ENCODE results near the gene MAPK7.

Gene MAPK7

GRCh38 chr17:19378416-19379360, at the start of gene MAPK7:
Gene MAPK7, plus strand, starts transcription at chr17:19378498. Its CDS starts 403 bp downstream, at chr17:19378901.
- no peak for DNase-seq

GRCh38 chr17:19329136-19329535, 49.2 kb upstream of the MAPK7 start:
- DNase-seq: no peak

- DNase-seq: no peak
Observed at GRCh38 chr17:19329839-19330238, 48.5 kb upstream of the MAPK7 start.

- no peak for DNase-seq
Observed at GRCh38 chr17:19330271-19330670, 48.0 kb upstream of the MAPK7 start.

- DNase-seq: no peak
Observed at GRCh38 chr17:19331134-19331533, 47.2 kb upstream of the MAPK7 start.

- DNase-seq: no peak
Observed at GRCh38 chr17:19331543-19332245, 46.6 kb upstream of the MAPK7 start.

GRCh38 chr17:19332371-19333131, 45.7 kb upstream of the MAPK7 start:
- no peak for DNase-seq

- no peak for DNase-seq
Observed at GRCh38 chr17:19333132-19333440, 45.2 kb upstream of the MAPK7 start.

- no peak for DNase-seq
Observed at GRCh38 chr17:19333736-19334290, 44.5 kb upstream of the MAPK7 start.

GRCh38 chr17:19334331-19334730, 44.0 kb upstream of the MAPK7 start:
- no peak for DNase-seq

GRCh38 chr17:19335951-19336631, 42.2 kb upstream of the MAPK7 start:
- no peak for DNase-seq

GRCh38 chr17:19336938-19337711, 41.2 kb upstream of the MAPK7 start:
- DNase-seq: no peak

GRCh38 chr17:19337712-19338023, 40.6 kb upstream of the MAPK7 start:
- no peak for DNase-seq

GRCh38 chr17:19338031-19338990, 40.0 kb upstream of the MAPK7 start:
- no peak for DNase-seq

- DNase-seq: no peak
Observed at GRCh38 chr17:19339341-19339815, 38.9 kb upstream of the MAPK7 start.

- DNase-seq: no peak
Observed at GRCh38 chr17:19341211-19341631, 37.1 kb upstream of the MAPK7 start.

- no peak for DNase-seq
Observed at GRCh38 chr17:19341641-19342610, 36.4 kb upstream of the MAPK7 start.

GRCh38 chr17:19342611-19343255, 35.6 kb upstream of the MAPK7 start:
- no peak for DNase-seq

- no peak for DNase-seq
Observed at GRCh38 chr17:19343256-19343630, 35.1 kb upstream of the MAPK7 start.

Data from NCI-H2081 treated with DMSO at 0.1 percent for 48 hours (cell line).